Retinal pigment epithelial cell (primary cell): ENCODE data around the gene CSNK1A1.
"Not testable (repeated sequence)": the region's sequence is repeated elsewhere in the genome, so short reads cannot be mapped to it uniquely, and the experiment has no call there.

Experiments used
- DNase-seq: peaks from one replicate; pipeline ENCODE4 v3.0.0-alpha.2; 2010; ENCODE audit warnings: low read depth
- H3K4me3 ChIP-seq: 2 replicates; pipeline ENCODE4 v1.5.1; 2011; ENCODE audit warnings: mild to moderate bottlenecking, low read length, control low read depth, moderate library complexity
- CTCF ChIP-seq: conservative IDR thresholded peaks from 2 replicates; pipeline ENCODE4 v1.5.1; 2011; ENCODE audit warnings: low read depth, low read length, control low read depth, inconsistent platforms

The CSNK1A1 gene

GRCh38 chr5:149572576-149573231 is 21.5 kb upstream of the CSNK1A1 start:
- no peak for TF ChIP-seq CTCF
- no peak for DNase-seq
- no peak overlapping the region for H3K4me3 ChIP-seq

GRCh38 chr5:149572170-149572569 is 20.9 kb upstream of the CSNK1A1 start:
- TF ChIP-seq CTCF, result no peak
- no peak for DNase-seq
- no peak overlapping the region for H3K4me3 ChIP-seq

GRCh38 chr5:149567226-149567625 is 16.0 kb upstream of the CSNK1A1 start:
- H3K4me3 ChIP-seq, result no peak overlapping the region
- no peak for DNase-seq
- no peak for TF ChIP-seq CTCF

GRCh38 chr5:149564542-149565140 is 13.4 kb upstream of the CSNK1A1 start:
- peak; percentile 43 for TF ChIP-seq CTCF
- DNase-seq, H3K4me3 ChIP-seq: not testable (repeated sequence)

- no peak for DNase-seq
- H3K4me3 ChIP-seq, result no peak overlapping the region
- TF ChIP-seq CTCF, result no peak
Observed at GRCh38 chr5:149563466-149563865, 12.2 kb upstream of the CSNK1A1 start.

GRCh38 chr5:149561848-149562247 is 10.6 kb upstream of the CSNK1A1 start:
- peak; percentile 81 for DNase-seq
- TF ChIP-seq CTCF, result no peak
- H3K4me3 ChIP-seq, result no peak overlapping the region

GRCh38 chr5:149559706-149560105 is 8.5 kb upstream of the CSNK1A1 start:
- DNase-seq, result no peak
- no peak for TF ChIP-seq CTCF
- H3K4me3 ChIP-seq, result no peak overlapping the region
